Brain microvascular endothelial cell (primary cell): ENCODE results near the gene ST3GAL4.

Experiments
- DNase-seq: peaks from one replicate; pipeline ENCODE4 v3.0.0-alpha.2; 2020
- H3K27ac ChIP-seq: fragments of 250-450 bp; sonication (Bioruptor Pico); 2 replicates; pipeline ENCODE4 v1.5.1; 2020; ENCODE audit warnings: mild to moderate bottlenecking, moderate library complexity
- H3K27me3 ChIP-seq: fragments of 250-450 bp; sonication (Bioruptor Pico); replicated peaks from 2 replicates; pipeline ENCODE4 v1.5.1; 2020; ENCODE audit warnings: mild to moderate bottlenecking
- H3K36me3 ChIP-seq: fragments of 250-450 bp; sonication (Bioruptor Pico); replicated peaks from 2 replicates; pipeline ENCODE4 v1.5.1; 2020; ENCODE audit warnings: mild to moderate bottlenecking
- H3K4me3 ChIP-seq: 2 replicates; pipeline ENCODE4 v1.5.1; 2011; ENCODE audit warnings: low read depth, mild to moderate bottlenecking, control low read depth, low read length, moderate library complexity
- CTCF ChIP-seq: IDR thresholded peaks from 2 replicates; pipeline ENCODE4 v1.5.1; 2011; ENCODE audit warnings: low read depth, mild to moderate bottlenecking, moderate library complexity, low read length, control low read depth, inconsistent platforms; ENCODE audit errors: missing control alignments
- in situ Hi-C: cut with HindIII; loops from 2 replicates; pipeline ENCODE4 v1.10.0; 2017; ENCODE audit warnings: low sequenced_read_pairs, low pct_ligation_motif_present

The ST3GAL4 gene

GRCh38 chr11:126461096-126461440, 105.6 kb downstream of the ST3GAL4 start:
- no peak overlapping the region for H3K4me3 ChIP-seq
- no peak for TF ChIP-seq CTCF
- no peaks in the 10 kb centered on the region for H3K36me3 ChIP-seq
- no peak for DNase-seq
- H3K27ac ChIP-seq: no peak overlapping the region
- in situ Hi-C loops: no loop called here
- H3K27me3 ChIP-seq: no peaks in the 10 kb centered on the region

- no peaks in the 10 kb centered on the region for H3K27me3 ChIP-seq
- H3K27ac ChIP-seq: no peak overlapping the region
- in situ Hi-C loops: no loop called here
- no peaks in the 10 kb centered on the region for H3K36me3 ChIP-seq
- H3K4me3 ChIP-seq: no peak overlapping the region
- no peak for TF ChIP-seq CTCF
- DNase-seq: no peak
Observed at GRCh38 chr11:126461996-126462395, 106.5 kb downstream of the ST3GAL4 start.

GRCh38 chr11:126462422-126462821, 106.9 kb downstream of the ST3GAL4 start:
- H3K4me3 ChIP-seq: no peak overlapping the region
- no peak for DNase-seq
- H3K27ac ChIP-seq: no peak overlapping the region
- TF ChIP-seq CTCF: no peak
- in situ Hi-C loops: no loop called here
- no peaks in the 10 kb centered on the region for H3K36me3 ChIP-seq
- H3K27me3 ChIP-seq: no peaks in the 10 kb centered on the region
